ENCODE measurements around the gene ADCYAP1R1.

DNA sequence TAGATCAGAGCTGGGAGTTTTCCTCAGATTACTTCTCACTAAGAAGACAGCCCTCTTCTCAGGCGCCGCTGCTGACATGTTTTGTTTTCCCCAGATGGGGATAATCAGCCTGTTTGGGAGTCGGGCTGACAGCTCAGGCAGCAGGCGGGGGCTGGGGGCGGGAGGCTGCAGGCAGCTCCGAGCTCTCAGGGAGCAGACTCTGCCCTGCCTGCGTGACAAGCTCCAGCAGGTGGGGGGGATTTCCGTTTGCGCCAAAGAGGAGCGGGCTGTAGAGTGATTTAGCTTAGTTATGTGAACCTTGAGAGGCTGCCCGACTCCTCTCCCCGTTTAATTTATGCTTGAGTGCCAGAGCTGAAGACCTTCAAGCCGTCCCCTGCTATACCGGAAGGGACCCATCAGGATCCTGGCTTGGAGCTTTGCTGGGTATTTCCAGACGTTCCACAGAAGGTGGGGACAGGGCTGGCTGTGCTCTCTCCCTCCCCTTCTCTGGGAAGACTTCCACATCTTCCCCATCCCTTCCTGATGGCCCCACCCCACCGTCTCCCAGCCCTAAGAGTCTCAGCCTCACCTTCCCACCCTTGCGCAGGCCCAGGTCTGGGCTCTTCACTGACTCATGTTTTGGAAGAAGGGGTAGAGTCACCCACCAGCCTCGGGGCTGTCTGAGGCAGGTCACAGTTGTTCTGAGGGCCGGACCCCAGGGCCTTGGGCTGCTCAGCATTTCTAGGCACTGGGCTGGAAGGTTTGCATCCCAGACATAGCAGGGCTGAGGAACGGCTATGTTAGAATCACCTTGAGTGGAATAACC is 24.7 kb upstream of the ADCYAP1R1 start:
- TF ChIP-seq CTCF (IDR thresholded peaks at IDR 0.05), result no peak
- TF ChIP-seq POLR2A (IDR thresholded peaks at IDR 0.05), result no peak

All from Peyer's patch (tissue), 4 donors.